Right atrium auricular region (tissue), 2 donors: ENCODE data around the gene KIAA1217. TPM values are rescaled to one million over a fixed set of nuclear protein-coding genes. Genes with fewer than 3 reads are reported as not detected.

Experiments used
- DNase-seq: peaks from one replicate; pipeline ENCODE4 v3.0.0-alpha.2; 2019; ENCODE audit warnings: low spot score
- H3K27ac ChIP-seq, 2 donors: fragments of 200-600 bp; sonication (generic); 1 replicate in 1 of 2; 2 replicates in 1 of 2; pipeline ENCODE4 v1.5.1; 2016 to 2019
- H3K27me3 ChIP-seq, 2 donors: fragments of 200-600 bp; sonication (generic); one replicate each; pipeline versions ENCODE4 v1.5.1 to v1.6.0; 2017 to 2019
- H3K36me3 ChIP-seq: fragments of 200-600 bp; sonication (generic); one replicate; pipeline ENCODE4 v1.5.1; 2016
- H3K4me1 ChIP-seq, 2 donors: fragments of 200-600 bp; sonication (generic); one replicate each; pipeline versions ENCODE4 v1.5.1 to v1.6.0; 2017 to 2019
- H3K4me3 ChIP-seq, 2 donors: fragments of 200-600 bp; sonication (generic); 1 replicate in 1 of 2; 2 replicates in 1 of 2; pipeline ENCODE4 v1.5.1; 2017 to 2019; ENCODE audit warnings: mild to moderate bottlenecking in 1 of 2, moderate library complexity in 1 of 2
- H3K9me3 ChIP-seq, 2 donors: fragments of 200-600 bp; sonication (generic); one replicate each; pipeline ENCODE4 v1.5.1; 2019
- CTCF ChIP-seq, 2 donors: fragments of 200-600 bp; sonication (generic); IDR thresholded peaks; one replicate each; pipeline ENCODE4 v1.5.1; 2019; ENCODE audit warnings: antibody characterized with exemption in 2 of 2
- total RNA-seq, 2 donors: library from RNA; depleted of rRNA; stranded (reverse); fragments of >200 nt; gene quantifications; one replicate each; pipeline ENCODE4 v1.1.0, GENCODE V29; 2016

The KIAA1217 gene
- total RNA-seq, 2 donors from 2014 or later: 24.0 to 33.3 TPM

- peak overlapping the region; percentile 57 to 65 for H3K4me3 ChIP-seq
- H3K27me3 ChIP-seq: no peaks in the 10 kb centered on the region
- no peaks in the 10 kb centered on the region for H3K9me3 ChIP-seq
- DNase-seq: no peak
- no peak for TF ChIP-seq CTCF (IDR thresholded peaks at IDR 0.05)
- H3K4me1 ChIP-seq: peaks cover 0 to 72% of the 10 kb centered on the region in 2 donors
- H3K27ac ChIP-seq: peak overlapping the region; percentile 91 to 97
- H3K36me3 ChIP-seq: no peaks in the 10 kb centered on the region
Measured at GRCh38 chr10:24210501-24210900, 1.6 kb downstream of the KIAA1217 start.

GRCh38 chr10:24213266-24213665, 4.3 kb downstream of the KIAA1217 start:
- H3K27ac ChIP-seq: peak overlapping the region in 1 of 2 donors; percentile 76
- peaks cover 0 to 76% of the 10 kb centered on the region in 2 donors for H3K4me1 ChIP-seq
- no peak for TF ChIP-seq CTCF (IDR thresholded peaks at IDR 0.05)
- H3K27me3 ChIP-seq: no peaks in the 10 kb centered on the region
- H3K36me3 ChIP-seq: no peaks in the 10 kb centered on the region
- DNase-seq: no peak
- H3K4me3 ChIP-seq: no peak overlapping the region
- no peaks in the 10 kb centered on the region for H3K9me3 ChIP-seq

GRCh38 chr10:24213881-24214280, 4.9 kb downstream of the KIAA1217 start:
- Histone ChIP-seq H3K4me1 (peaks cover 0 to 74% of the 10 kb centered on the region in 2 donors), H3K9me3 (no peaks in the 10 kb centered on the region), H3K27ac (peak overlapping the region; percentile 62 to 76), H3K36me3 (no peaks in the 10 kb centered on the region), H3K4me3 (no peak overlapping the region), H3K27me3 (no peaks in the 10 kb centered on the region)
- DNase-seq: no peak
- no peak for TF ChIP-seq CTCF (IDR thresholded peaks at IDR 0.05)

GRCh38 chr10:24214762-24215161, 5.8 kb downstream of the KIAA1217 start:
- no peak for DNase-seq
- Histone ChIP-seq H3K27me3 (no peaks in the 10 kb centered on the region), H3K4me3 (no peak overlapping the region), H3K36me3 (peaks cover 4% of the 10 kb centered on the region), H3K27ac (peak overlapping the region; percentile 62 to 76), H3K4me1 (peaks cover 0 to 70% of the 10 kb centered on the region in 2 donors), H3K9me3 (no peaks in the 10 kb centered on the region)
- no peak for TF ChIP-seq CTCF (IDR thresholded peaks at IDR 0.05)

GRCh38 chr10:24215196-24215595, 6.3 kb downstream of the KIAA1217 start:
- Histone ChIP-seq H3K4me3 (no peak overlapping the region), H3K27ac (peak overlapping the region; percentile 62 to 76), H3K27me3 (no peaks in the 10 kb centered on the region), H3K4me1 (peaks cover 0 to 66% of the 10 kb centered on the region in 2 donors), H3K36me3 (peaks cover 8% of the 10 kb centered on the region), H3K9me3 (no peaks in the 10 kb centered on the region)
- no peak for DNase-seq
- TF ChIP-seq CTCF (IDR thresholded peaks at IDR 0.05): no peak

- Histone ChIP-seq H3K4me1 (peaks cover 0 to 62% of the 10 kb centered on the region in 2 donors), H3K27me3 (no peaks in the 10 kb centered on the region), H3K27ac (peak overlapping the region; percentile 62 to 76), H3K4me3 (no peak overlapping the region), H3K36me3 (peaks cover 9% of the 10 kb centered on the region), H3K9me3 (no peaks in the 10 kb centered on the region)
- TF ChIP-seq CTCF (IDR thresholded peaks at IDR 0.05): no peak
- no peak for DNase-seq
Measured at GRCh38 chr10:24215603-24216002, 6.7 kb downstream of the KIAA1217 start.
